PFSK-1 (cell line): ENCODE results near the gene CACNG4.

Experiments
- FOXP2 ChIP-seq: optimal IDR thresholded peaks from 2 replicates; pipeline ENCODE3; 2011; ENCODE audit warnings: borderline replicate concordance, control low read depth, inconsistent platforms; ENCODE audit not compliant: insufficient read depth; ENCODE audit errors: extremely low read length, extremely low read depth
- POLR2AphosphoS5 ChIP-seq: IDR thresholded peaks from 2 replicates; pipeline ENCODE4 v1.6.1; 2012; ENCODE audit warnings: low read depth, mild to moderate bottlenecking, control low read depth, low read length, moderate library complexity
- SIN3A ChIP-seq: IDR thresholded peaks from 2 replicates; pipeline ENCODE4 v1.6.1; 2012; ENCODE audit warnings: mild to moderate bottlenecking, low read length, moderate library complexity, borderline replicate concordance; ENCODE audit not compliant: insufficient read depth
- TAF1 ChIP-seq: IDR thresholded peaks from 2 replicates; pipeline ENCODE4 v1.6.1; 2012; ENCODE audit warnings: low read length, control low read depth, borderline replicate concordance; ENCODE audit not compliant: insufficient read depth
- TF ChIP-seq, protein P1 (sequence below), 2 experiments: IDR thresholded peaks; 2 replicates each; pipeline versions ENCODE4 v1.6.1 to v1.8.0; 2011 to 2012; ENCODE audit warnings: low read depth in 2 of 2, low read length in 2 of 2, control low read depth in 1 of 2, inconsistent platforms in 1 of 2, mild to moderate bottlenecking in 1 of 2, moderate library complexity in 1 of 2; ENCODE audit not compliant: insufficient read depth in 1 of 2

Gene CACNG4

DNA sequence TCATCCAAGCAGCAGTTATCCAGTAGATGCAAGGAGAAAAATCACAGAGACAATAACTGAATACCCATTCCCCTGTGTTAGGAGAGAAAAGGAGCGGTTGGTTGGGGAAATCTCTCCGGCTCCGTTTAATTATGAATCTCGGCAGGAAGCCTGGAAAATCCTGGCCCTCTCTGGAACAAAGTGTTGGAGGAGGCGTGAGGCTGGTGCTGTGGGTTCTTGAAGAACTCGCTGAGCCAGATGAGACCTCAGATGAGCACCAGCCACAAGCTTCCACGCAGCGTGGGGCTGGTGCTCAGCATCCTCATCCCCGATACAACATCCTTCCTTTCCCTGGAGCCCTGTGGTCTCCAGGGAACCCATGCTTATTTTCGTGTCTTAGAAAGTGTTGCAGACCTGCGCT lies 39.7 kb downstream of the CACNG4 start:
- TF ChIP-seq, protein P1, sequence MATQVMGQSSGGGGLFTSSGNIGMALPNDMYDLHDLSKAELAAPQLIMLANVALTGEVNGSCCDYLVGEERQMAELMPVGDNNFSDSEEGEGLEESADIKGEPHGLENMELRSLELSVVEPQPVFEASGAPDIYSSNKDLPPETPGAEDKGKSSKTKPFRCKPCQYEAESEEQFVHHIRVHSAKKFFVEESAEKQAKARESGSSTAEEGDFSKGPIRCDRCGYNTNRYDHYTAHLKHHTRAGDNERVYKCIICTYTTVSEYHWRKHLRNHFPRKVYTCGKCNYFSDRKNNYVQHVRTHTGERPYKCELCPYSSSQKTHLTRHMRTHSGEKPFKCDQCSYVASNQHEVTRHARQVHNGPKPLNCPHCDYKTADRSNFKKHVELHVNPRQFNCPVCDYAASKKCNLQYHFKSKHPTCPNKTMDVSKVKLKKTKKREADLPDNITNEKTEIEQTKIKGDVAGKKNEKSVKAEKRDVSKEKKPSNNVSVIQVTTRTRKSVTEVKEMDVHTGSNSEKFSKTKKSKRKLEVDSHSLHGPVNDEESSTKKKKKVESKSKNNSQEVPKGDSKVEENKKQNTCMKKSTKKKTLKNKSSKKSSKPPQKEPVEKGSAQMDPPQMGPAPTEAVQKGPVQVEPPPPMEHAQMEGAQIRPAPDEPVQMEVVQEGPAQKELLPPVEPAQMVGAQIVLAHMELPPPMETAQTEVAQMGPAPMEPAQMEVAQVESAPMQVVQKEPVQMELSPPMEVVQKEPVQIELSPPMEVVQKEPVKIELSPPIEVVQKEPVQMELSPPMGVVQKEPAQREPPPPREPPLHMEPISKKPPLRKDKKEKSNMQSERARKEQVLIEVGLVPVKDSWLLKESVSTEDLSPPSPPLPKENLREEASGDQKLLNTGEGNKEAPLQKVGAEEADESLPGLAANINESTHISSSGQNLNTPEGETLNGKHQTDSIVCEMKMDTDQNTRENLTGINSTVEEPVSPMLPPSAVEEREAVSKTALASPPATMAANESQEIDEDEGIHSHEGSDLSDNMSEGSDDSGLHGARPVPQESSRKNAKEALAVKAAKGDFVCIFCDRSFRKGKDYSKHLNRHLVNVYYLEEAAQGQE (IDR thresholded peaks at IDR 0.05; ENCODE audit: insufficient read depth in 1 of 2, low read depth in 2 of 2, low read length in 2 of 2), result no peak
- no peak for TF ChIP-seq SIN3A
- TF ChIP-seq TAF1, result no peak
- TF ChIP-seq POLR2AphosphoS5, result no peak
- TF ChIP-seq FOXP2, result no peak

DNA sequence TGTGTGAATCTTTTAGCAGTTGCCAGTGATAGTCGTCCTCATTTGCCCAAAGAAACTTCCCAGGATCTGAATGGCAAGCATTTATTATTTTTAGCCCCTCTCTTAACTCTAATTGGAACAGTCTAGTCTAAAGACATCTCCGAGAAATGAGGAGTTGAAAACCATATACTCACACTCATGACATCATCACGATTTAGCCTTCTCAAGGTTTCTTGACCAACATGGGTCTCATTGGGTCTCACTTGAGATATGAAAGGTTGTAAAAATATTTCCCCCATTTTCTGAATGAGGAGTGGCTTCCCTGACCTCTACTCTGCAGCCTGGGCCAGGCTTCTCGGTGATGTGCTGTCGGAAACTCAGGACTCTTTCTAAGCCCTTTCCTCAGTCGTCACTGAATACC lies 42.8 kb downstream of the CACNG4 start:
- TF ChIP-seq FOXP2 (no peak), TAF1 (no peak), POLR2AphosphoS5 (no peak), SIN3A (no peak)
- TF ChIP-seq, protein P1 (IDR thresholded peaks at IDR 0.05; ENCODE audit: insufficient read depth in 1 of 2, low read depth in 2 of 2, low read length in 2 of 2), result no peak

DNA sequence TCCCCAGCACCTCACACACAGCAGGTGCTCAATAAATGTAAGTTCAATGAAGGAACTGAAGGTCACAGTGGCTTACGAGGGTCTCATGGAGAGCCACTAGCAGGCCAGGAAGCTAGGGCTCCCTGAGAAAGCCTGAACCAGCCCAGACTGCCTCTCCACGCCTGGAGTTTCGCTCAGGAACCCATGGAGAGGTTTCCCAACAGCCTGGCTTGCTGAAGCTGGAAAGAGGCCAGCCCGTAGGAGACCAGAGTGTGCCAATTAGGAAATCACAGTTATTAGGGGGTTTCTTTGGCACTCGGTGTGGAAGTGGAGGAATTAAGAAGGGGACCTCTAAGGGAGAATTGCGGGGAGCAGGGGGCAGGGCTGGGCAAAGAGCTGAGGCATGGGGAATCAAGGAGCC lies 43.6 kb downstream of the CACNG4 start:
- TF ChIP-seq FOXP2 (no peak), SIN3A (no peak), POLR2AphosphoS5 (no peak), TAF1 (no peak)
- TF ChIP-seq, protein P1 (IDR thresholded peaks at IDR 0.05; ENCODE audit: insufficient read depth in 1 of 2, low read depth in 2 of 2, low read length in 2 of 2), result no peak

DNA sequence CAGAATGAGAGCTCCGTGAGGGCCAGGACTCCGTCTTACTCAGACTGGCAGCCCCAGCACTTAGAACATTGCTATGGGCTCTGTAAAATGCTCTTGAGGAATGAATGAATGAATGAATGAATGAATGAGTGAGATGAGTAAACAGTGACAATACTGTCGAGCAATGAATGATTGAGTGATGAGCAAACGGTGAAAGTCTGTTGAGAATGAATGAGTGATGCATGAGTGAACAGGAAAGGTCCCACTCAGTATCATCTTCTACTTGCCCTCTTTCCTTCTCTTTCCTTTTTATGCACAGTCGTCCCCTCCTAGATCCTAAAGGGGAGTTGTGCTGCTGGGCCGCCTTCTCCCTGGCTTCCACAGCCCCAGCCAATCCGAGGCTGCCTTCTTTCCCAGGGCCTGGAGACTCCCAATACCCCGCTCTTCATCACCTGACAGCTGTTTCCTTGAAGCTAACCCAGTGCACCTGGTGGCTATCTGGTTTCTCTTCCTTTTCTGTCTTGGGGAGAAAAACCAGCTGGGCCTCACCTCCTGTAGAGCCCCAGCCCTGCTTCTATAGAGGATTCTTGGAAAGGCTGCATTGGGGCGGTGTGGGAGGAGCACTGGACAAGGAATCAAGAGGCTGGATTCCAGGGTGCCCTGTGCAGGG lies 47.1 kb downstream of the CACNG4 start:
- TF ChIP-seq FOXP2 (no peak), SIN3A (no peak)

DNA sequence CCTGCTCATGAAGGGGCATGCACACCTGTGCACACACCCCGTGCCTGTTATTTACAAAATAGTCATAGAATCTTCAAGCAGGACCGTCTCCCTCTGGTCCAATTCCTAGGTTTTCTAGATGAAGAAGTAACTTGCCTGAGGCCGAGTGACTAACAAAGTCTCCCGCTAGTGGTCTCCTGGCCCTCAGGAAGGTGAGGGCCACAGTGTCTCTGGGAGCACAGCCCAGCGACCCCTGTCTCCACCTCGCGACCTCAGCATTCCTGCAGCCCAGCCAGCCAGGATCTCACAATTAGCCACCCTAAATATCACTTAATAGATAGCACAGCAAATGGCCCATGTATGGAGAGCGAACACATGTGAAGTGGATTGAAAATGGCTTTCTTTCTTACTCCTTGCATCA lies 49.4 kb downstream of the CACNG4 start:
- TF ChIP-seq FOXP2 (no peak), SIN3A (no peak)

DNA sequence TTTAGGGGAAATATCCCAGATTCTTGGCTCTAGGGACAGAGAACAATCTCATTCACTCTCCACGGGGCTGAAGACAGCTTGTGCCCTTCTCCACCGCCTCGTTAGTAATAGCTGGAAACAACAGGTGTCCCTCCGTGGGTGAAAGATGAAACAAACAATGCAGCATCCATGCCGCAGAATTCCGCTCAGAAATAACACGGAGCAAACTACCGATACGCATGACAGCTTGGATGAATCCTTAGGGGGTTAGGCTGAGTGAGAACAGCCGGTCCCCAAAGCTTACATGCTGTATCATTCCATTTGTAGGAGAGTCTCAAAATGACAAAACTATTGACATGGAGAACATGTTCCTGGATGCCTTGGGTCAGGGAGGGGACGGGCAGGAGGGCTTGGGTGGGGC lies 50.5 kb downstream of the CACNG4 start:
- TF ChIP-seq, protein P1 (IDR thresholded peaks at IDR 0.05; ENCODE audit: insufficient read depth in 1 of 2, low read depth in 2 of 2, low read length in 2 of 2), result no peak
- TF ChIP-seq SIN3A, result no peak
- TF ChIP-seq TAF1, result no peak
- TF ChIP-seq POLR2AphosphoS5, result no peak
- no peak for TF ChIP-seq FOXP2
